NB4 (cell line): Measurements from ENCODE around the gene CDKN3.

Experiments
- DNase-seq: peaks from one replicate; pipeline ENCODE4 v3.0.0; 2010; ENCODE audit warnings: low read depth
- H3K4me3 ChIP-seq: one replicate; pipeline ENCODE4 v1.5.1; 2011; ENCODE audit warnings: mild to moderate bottlenecking, low read depth, low read length, moderate library complexity
- CTCF ChIP-seq: IDR thresholded peaks from one replicate; pipeline ENCODE4 v1.5.1; 2012; ENCODE audit warnings: low read depth, low read length
- MAX ChIP-seq: IDR thresholded peaks from 2 replicates; pipeline ENCODE4 v1.6.1; 2011; ENCODE audit warnings: low read depth, low read length
- MYC ChIP-seq: IDR thresholded peaks from 2 replicates; pipeline ENCODE4 v1.6.1; 2011; ENCODE audit warnings: low read depth, low read length
- POLR2A ChIP-seq: IDR thresholded peaks from 2 replicates; pipeline ENCODE4 v1.6.1; 2011; ENCODE audit warnings: mild to moderate bottlenecking; ENCODE audit not compliant: insufficient read length; ENCODE audit errors: extremely low read depth

The CDKN3 gene

GRCh38 chr14:54459106-54459505 lies 62.3 kb downstream of the CDKN3 start:
- TF ChIP-seq MYC (no peak), CTCF (no peak), MAX (no peak), POLR2A (no peak)
- no peak for DNase-seq
- H3K4me3 ChIP-seq = no peak overlapping the region

GRCh38 chr14:54462048-54462447 lies 65.2 kb downstream of the CDKN3 start:
- TF ChIP-seq MYC (no peak), MAX (no peak), CTCF (no peak), POLR2A (no peak)
- DNase-seq = no peak
- no peak overlapping the region for H3K4me3 ChIP-seq

GRCh38 chr14:54465654-54466053 lies 68.8 kb downstream of the CDKN3 start:
- no peak for DNase-seq
- no peak overlapping the region for H3K4me3 ChIP-seq
- TF ChIP-seq MAX = no peak
- no peak for TF ChIP-seq CTCF
- no peak for TF ChIP-seq MYC
- TF ChIP-seq POLR2A = no peak

- H3K4me3 ChIP-seq = no peak overlapping the region
- DNase-seq = no peak
Measured at GRCh38 chr14:54467280-54467679, 70.5 kb downstream of the CDKN3 start.

More at GRCh38 chr14:54467280-54467679, 70.5 kb downstream of the CDKN3 start:
- TF ChIP-seq CTCF (no peak), MYC (no peak), MAX (no peak), POLR2A (no peak)
